ENCODE results near the gene UPF1. TPM values are rescaled to one million over a fixed set of nuclear protein-coding genes. Genes with fewer than 3 reads are reported as not detected.

The UPF1 gene
- total and polyA plus RNA-seq, 4 experiments from 2014 or later, result 2.6 to 130 (median 74.3) TPM

DNA sequence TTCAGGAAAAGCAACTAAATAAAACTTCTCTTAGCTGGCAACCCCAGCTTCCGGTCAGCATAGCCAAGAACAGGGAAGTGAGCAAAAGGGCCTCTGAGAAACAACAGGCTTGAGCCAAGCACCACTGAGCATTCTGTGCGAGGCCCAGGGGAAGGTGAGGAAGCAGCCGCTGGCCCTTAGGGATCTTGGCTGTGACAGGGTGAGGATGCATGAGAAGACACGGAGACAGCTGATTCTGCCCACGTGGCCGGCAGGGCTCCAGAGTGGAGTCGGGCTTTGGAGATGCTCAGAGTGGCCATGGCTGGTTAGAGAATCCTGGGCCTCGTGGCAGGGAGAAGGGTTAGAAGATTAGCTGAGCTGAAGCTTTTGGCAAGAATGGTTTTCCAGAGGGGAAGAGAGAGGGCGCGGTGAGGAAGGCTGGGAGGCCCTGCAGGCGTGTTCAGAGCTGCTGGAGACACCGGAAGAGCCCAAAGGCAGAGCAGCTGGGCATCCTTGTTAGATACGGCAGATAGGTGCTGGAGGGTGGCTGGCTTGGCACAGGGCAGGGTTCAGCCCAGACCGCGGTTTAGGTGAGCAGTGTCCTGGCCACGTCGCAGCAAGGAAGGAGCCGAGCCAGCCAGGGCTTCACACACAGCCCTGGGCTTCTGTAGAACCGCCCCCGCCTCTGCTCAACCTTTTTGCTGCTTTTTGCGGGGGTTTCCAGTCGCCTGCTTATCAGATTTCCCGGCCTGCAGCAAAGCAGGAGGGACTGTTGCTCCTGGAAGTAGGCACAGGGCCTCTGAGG is 17.3 kb downstream of the UPF1 start:
- Histone ChIP-seq H3K27me3 (ENCODE audit: insufficient read depth, low read length) (no peaks in the 10 kb centered on the region), H3K4me1 (ENCODE audit: insufficient read depth, low read length) (peaks cover 49% of the 10 kb centered on the region), H3K4me3 (ENCODE audit: low read length in 2 of 2) (no peak overlapping the region), H3K9me3 (ENCODE audit: control insufficient read depth in 1 of 2, low read length in 2 of 2) (no peaks in the 10 kb centered on the region), H3K36me3 (ENCODE audit: insufficient read depth, low read length) (peaks cover 56% of the 10 kb centered on the region), H3K27ac (ENCODE audit: low read depth, low read length) (peak overlapping the region; percentile 20)
- Mint-ChIP-seq H3K27ac (peak overlapping the region; percentile 56 to 90 (median 72)), H3K36me3 (peaks cover 43 to 75% of the 10 kb centered on the region in 2 donors), H3K27me3 (no peaks in the 10 kb centered on the region), H3K9me3 (peaks cover 0 to 3% (median 0%) of the 10 kb centered on the region in 8 donors), H3K4me1 (peaks cover 32 to 62% (median 46%) of the 10 kb centered on the region in 4 donors), H3K4me3 (peak overlapping the region in 2 of 8 donors; percentile 12 to 22)
- POLR2A ChIA-PET (ENCODE audit: partially characterized antibody), result interaction anchor here (1.5 kb wide), 1 partner anchor 261 kb away, joined by 4 read pairs; the partner anchor contains the start of gene REX1BD
- CTCF ChIA-PET (ENCODE audit: partially characterized antibody), result interaction anchor here (1.0 to 4.9 kb wide), 5 partner anchors 17 to 399 kb away, joined by 3 to 31 read pairs (median 25); partner anchors contain the start of gene REX1BD
- intact Hi-C loops (cut with micrococcal nuclease), result loop anchor here (5.0 kb wide), 1 partner anchor 397 kb away; no protein-coding TSS in a partner anchor
- DNase-seq, result no peak

DNA sequence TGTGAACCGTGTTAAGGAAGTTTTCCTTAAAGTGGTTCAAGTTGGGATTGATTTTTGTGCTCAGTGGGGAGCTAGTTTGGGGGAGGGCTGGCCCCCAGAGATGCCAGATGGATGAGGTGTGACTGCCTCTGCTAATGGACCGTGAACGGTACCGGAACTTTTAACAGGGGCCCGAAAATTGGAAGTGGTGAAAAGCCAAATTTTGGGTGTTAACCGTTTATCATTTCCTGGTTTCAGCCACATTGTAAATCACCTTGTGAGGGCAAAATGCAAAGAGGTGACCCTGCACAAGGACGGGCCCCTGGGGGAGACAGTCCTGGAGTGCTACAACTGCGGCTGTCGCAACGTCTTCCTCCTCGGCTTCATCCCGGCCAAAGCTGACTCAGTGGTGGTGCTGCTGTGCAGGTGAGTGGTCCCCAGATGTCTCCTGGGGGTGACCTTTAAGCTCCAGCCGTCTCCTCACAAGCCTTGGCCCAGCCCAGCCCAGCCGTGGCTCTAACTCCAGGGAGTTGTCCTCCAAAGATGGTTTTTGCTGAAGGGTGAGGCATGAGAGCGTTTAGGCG is 18.2 kb downstream of the UPF1 start:
- peak overlapping the region; percentile 20 for H3K27ac ChIP-seq (ENCODE audit: low read depth, low read length)
- POLR2A ChIA-PET (ENCODE audit: partially characterized antibody), result interaction anchor here (1.6 to 2.0 kb wide), 2 partner anchors 12 to 18 kb away, joined by 4 to 6 read pairs; partner anchors contain the start of gene UPF1
- H3K4me1 Mint-ChIP-seq, result peaks cover 29 to 54% (median 40%) of the 10 kb centered on the region in 4 donors
- H3K27me3 Mint-ChIP-seq, result no peaks in the 10 kb centered on the region
- H3K27ac Mint-ChIP-seq, result peak overlapping the region; percentile 2 to 88 (median 50)
- H3K27me3 ChIP-seq (ENCODE audit: insufficient read depth, low read length), result no peaks in the 10 kb centered on the region
- no peaks in the 10 kb centered on the region for H3K9me3 ChIP-seq (ENCODE audit: control insufficient read depth in 1 of 2, low read length in 2 of 2)
- H3K9me3 Mint-ChIP-seq, result peaks cover 0 to 3% (median 0%) of the 10 kb centered on the region in 8 donors
- H3K4me3 ChIP-seq (ENCODE audit: low read length in 2 of 2), result no peak overlapping the region
- peaks cover 64% of the 10 kb centered on the region for H3K36me3 ChIP-seq (ENCODE audit: insufficient read depth, low read length)
- H3K4me1 ChIP-seq (ENCODE audit: insufficient read depth, low read length), result peaks cover 40% of the 10 kb centered on the region
- CTCF ChIA-PET (ENCODE audit: partially characterized antibody), result interaction anchor here (1.4 to 4.9 kb wide), 4 partner anchors 14 to 399 kb away, joined by 3 to 28 read pairs (median 4); no protein-coding TSS in a partner anchor
- peaks cover 50 to 83% of the 10 kb centered on the region in 2 donors for H3K36me3 Mint-ChIP-seq
- intact Hi-C loops (cut with micrococcal nuclease), result loop anchor here (5.0 kb wide), 1 partner anchor 398 kb away; no protein-coding TSS in a partner anchor
- H3K4me3 Mint-ChIP-seq, result no peak overlapping the region
- DNase-seq, result no peak

DNA sequence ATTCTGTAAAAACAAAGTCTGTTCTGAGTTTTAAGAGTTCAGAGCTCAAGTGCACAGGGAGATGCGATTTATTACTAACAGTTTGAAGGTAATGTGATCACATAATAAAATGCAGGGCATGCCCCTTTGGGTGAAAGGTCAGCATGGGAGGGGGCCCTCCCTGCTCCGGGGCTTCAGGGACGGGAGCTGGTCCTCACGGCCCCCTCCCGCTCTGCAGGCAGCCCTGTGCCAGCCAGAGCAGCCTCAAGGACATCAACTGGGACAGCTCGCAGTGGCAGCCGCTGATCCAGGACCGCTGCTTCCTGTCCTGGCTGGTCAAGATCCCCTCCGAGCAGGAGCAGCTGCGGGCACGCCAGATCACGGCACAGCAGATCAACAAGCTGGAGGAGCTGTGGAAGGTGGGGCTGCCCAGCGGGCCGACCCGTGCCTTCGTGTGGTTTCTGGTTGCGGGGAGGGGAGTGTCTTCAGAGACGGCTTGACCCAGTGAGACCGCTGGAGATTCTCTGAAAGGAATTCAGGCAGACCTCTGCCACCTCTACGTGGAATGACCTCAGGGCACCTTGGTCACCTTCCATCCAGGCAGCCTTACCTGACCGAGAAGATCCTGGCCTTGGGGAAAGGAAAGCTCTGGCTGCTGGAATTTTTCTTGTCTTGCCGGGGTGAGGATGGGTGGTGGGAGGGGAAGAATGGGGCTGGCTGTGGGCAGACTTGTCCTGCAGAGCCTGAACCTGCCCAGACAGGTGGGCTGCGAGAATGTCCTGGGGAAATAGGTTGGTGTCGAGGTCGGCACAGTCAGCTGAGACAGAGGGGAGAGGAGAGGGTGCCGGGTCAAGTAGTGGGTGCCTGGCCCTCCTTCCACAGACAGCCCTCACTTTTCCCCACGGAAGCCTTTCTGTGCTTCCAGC is 19.0 kb downstream of the UPF1 start:
- peaks cover 56 to 84% of the 10 kb centered on the region in 2 donors for H3K36me3 Mint-ChIP-seq

DNA sequence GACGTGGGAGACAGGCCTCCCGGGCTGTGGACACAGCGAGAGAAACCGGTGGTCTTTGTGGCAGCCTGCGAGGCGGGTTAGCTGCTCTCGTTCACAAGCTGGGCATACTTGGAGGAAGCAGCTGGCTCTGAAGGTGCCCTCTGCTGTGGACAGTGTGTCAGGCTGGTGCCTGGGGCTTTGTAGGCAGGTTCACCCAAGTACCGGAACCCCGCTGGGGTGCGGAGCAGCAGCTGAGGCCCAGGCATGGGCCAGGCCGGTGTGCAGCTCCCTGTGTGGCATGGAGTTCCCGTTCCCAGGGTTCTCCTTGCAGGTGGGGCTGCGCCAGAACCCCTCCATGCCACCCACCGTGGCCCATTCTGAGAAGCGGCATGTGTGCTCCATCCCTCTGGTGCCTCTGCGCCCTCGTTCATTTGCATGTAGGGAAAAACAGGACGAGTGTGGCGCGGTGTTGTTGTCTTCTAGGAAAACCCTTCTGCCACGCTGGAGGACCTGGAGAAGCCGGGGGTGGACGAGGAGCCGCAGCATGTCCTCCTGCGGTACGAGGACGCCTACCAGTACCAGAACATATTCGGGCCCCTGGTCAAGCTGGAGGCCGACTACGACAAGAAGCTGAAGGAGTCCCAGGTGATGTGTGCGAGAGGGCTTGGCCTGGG is 20.0 kb downstream of the UPF1 start:
- intact Hi-C loops (cut with micrococcal nuclease), result no loop called here
- Mint-ChIP-seq H3K27me3 (no peaks in the 10 kb centered on the region), H3K36me3 (peaks cover 64 to 88% of the 10 kb centered on the region in 2 donors), H3K4me1 (peaks cover 19 to 35% (median 25%) of the 10 kb centered on the region in 4 donors), H3K4me3 (no peak overlapping the region), H3K27ac (no peak overlapping the region), H3K9me3 (peaks cover 0 to 2% (median 0%) of the 10 kb centered on the region in 8 donors)
- H3K27ac ChIP-seq (ENCODE audit: low read depth, low read length), result no peak overlapping the region
- H3K27me3 ChIP-seq (ENCODE audit: insufficient read depth, low read length), result no peaks in the 10 kb centered on the region
- ChIA-PET POLR2A (ENCODE audit: partially characterized antibody) (interaction anchor here (2.0 kb wide), 1 partner anchor 20 kb away, joined by 6 read pairs; the partner anchor contains the start of gene UPF1), CTCF (ENCODE audit: partially characterized antibody) (interaction anchor here (1.1 to 1.8 kb wide), 4 partner anchors 8 to 401 kb away, joined by 4 to 5 read pairs (median 4); no protein-coding TSS in a partner anchor)
- DNase-seq, result no peak
- H3K4me1 ChIP-seq (ENCODE audit: insufficient read depth, low read length), result peaks cover 22% of the 10 kb centered on the region
- no peaks in the 10 kb centered on the region for H3K9me3 ChIP-seq (ENCODE audit: control insufficient read depth in 1 of 2, low read length in 2 of 2)
- H3K4me3 ChIP-seq (ENCODE audit: low read length in 2 of 2), result no peak overlapping the region
- peaks cover 83% of the 10 kb centered on the region for H3K36me3 ChIP-seq (ENCODE audit: insufficient read depth, low read length)

More for the DNA sequence above, 19.0 kb downstream of the UPF1 start:
- peaks cover 0 to 3% (median 0%) of the 10 kb centered on the region in 8 donors for H3K9me3 Mint-ChIP-seq
- ChIA-PET POLR2A (ENCODE audit: partially characterized antibody) (interaction anchor here (1.6 to 2.0 kb wide), 2 partner anchors 12 to 19 kb away, joined by 4 to 6 read pairs; partner anchors contain the start of gene UPF1), CTCF (ENCODE audit: partially characterized antibody) (interaction anchor here (1.1 to 1.8 kb wide), 5 partner anchors 9 to 400 kb away, joined by 3 to 5 read pairs (median 4); no protein-coding TSS in a partner anchor)
- peaks cover 23 to 46% (median 33%) of the 10 kb centered on the region in 4 donors for H3K4me1 Mint-ChIP-seq
- DNase-seq, result peak in 1 of 5 donors; percentile 6
- H3K27ac Mint-ChIP-seq, result peak overlapping the region in 4 of 7 donors; percentile 6 to 88 (median 44)
- Histone ChIP-seq H3K4me3 (ENCODE audit: low read length in 2 of 2) (no peak overlapping the region), H3K9me3 (ENCODE audit: control insufficient read depth in 1 of 2, low read length in 2 of 2) (no peaks in the 10 kb centered on the region), H3K4me1 (ENCODE audit: insufficient read depth, low read length) (peaks cover 32% of the 10 kb centered on the region), H3K27ac (ENCODE audit: low read depth, low read length) (no peak overlapping the region), H3K36me3 (ENCODE audit: insufficient read depth, low read length) (peaks cover 72% of the 10 kb centered on the region), H3K27me3 (ENCODE audit: insufficient read depth, low read length) (no peaks in the 10 kb centered on the region)
- H3K27me3 Mint-ChIP-seq, result no peaks in the 10 kb centered on the region
- no peak overlapping the region for H3K4me3 Mint-ChIP-seq
- intact Hi-C loops (cut with micrococcal nuclease), result no loop called here

DNA sequence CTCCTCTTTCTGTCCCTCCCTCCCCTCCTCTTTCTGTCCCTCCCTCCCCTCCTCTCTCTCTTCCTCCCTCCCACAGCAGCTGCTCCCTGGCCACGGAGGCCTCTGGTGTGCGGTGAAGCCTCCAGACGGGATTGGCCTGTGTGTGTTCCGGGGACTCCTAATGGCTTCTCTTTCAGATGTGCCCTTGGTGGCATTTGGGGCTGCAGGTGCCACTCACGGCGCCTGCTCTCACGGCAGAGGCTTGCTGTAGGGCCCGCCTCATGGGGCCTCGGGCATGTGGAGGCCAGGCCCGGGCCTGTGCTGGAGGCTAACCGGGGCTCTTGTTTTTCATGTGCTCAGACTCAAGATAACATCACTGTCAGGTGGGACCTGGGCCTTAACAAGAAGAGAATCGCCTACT is 20.9 kb downstream of the UPF1 start:
- Mint-ChIP-seq H3K4me3 (peak overlapping the region in 1 of 8 donors; percentile 34), H3K27me3 (no peaks in the 10 kb centered on the region), H3K4me1 (peaks cover 12 to 26% (median 17%) of the 10 kb centered on the region in 4 donors), H3K36me3 (peaks cover 59 to 86% of the 10 kb centered on the region in 2 donors), H3K27ac (peak overlapping the region in 2 of 7 donors; percentile 35 to 65), H3K9me3 (peaks cover 0 to 2% (median 0%) of the 10 kb centered on the region in 8 donors)
- no peaks in the 10 kb centered on the region for H3K9me3 ChIP-seq (ENCODE audit: control insufficient read depth in 1 of 2, low read length in 2 of 2)
- POLR2A ChIA-PET (ENCODE audit: partially characterized antibody), result no interaction called here
- H3K4me1 ChIP-seq (ENCODE audit: insufficient read depth, low read length), result peaks cover 14% of the 10 kb centered on the region
- peaks cover 92% of the 10 kb centered on the region for H3K36me3 ChIP-seq (ENCODE audit: insufficient read depth, low read length)
- CTCF ChIA-PET (ENCODE audit: partially characterized antibody), result no interaction called here
- no peaks in the 10 kb centered on the region for H3K27me3 ChIP-seq (ENCODE audit: insufficient read depth, low read length)
- no peak for DNase-seq
- intact Hi-C loops (cut with micrococcal nuclease), result no loop called here
- no peak overlapping the region for H3K27ac ChIP-seq (ENCODE audit: low read depth, low read length)
- H3K4me3 ChIP-seq (ENCODE audit: low read length in 2 of 2), result no peak overlapping the region

DNA sequence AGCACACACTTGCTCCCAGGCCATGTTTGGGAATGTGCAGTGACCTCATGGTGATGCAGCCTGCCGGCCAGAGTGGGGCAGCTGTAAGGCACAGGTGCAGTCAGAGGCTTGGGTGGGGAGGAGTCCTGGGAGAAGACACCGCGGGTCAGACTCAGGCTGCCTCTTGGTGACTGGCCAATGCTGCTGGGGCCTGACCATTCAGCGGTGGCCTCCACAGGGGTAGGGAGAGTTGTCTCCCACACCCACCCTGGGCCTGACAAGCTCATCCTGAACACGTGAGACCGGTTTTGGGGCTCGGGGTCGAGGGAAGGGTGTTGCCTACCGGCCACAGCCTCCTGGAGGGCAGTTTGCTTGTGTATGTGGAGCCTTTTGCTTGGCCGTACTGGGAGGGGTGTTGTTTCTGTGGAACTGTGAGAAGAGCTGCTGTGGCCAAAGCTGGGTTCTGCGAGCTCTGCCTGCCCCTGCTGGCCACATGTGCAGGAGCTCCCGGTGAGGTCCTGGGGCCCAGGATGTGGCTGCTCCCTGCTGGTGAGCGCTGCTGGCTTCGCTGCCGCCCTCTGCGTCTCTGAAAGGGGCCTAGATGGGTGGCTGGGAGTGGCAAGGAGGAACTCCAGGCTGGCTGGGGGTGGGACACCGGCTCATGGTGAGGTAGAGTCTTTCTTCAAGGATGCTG is 22.1 kb downstream of the UPF1 start:
- H3K9me3 Mint-ChIP-seq, result peaks cover 0 to 2% (median 0%) of the 10 kb centered on the region in 8 donors
- CTCF ChIA-PET (ENCODE audit: partially characterized antibody), result interaction anchor here (1.8 kb wide), 1 partner anchor 12 kb away, joined by 6 read pairs; no protein-coding TSS in a partner anchor

More for the DNA sequence above, 22.1 kb downstream of the UPF1 start:
- peaks cover 7% of the 10 kb centered on the region for H3K4me1 ChIP-seq (ENCODE audit: insufficient read depth, low read length)
- no peak overlapping the region for H3K4me3 Mint-ChIP-seq
- intact Hi-C loops (cut with micrococcal nuclease), result no loop called here
- POLR2A ChIA-PET (ENCODE audit: partially characterized antibody), result no interaction called here
- H3K27ac Mint-ChIP-seq, result no peak overlapping the region
- DNase-seq, result peak in 1 of 5 donors; percentile 9
- H3K36me3 Mint-ChIP-seq, result peaks cover 59 to 86% of the 10 kb centered on the region in 2 donors
- no peak overlapping the region for H3K27ac ChIP-seq (ENCODE audit: low read depth, low read length)
- H3K4me1 Mint-ChIP-seq, result peaks cover 7 to 14% (median 11%) of the 10 kb centered on the region in 4 donors
- H3K4me3 ChIP-seq (ENCODE audit: low read length in 2 of 2), result no peak overlapping the region
- no peaks in the 10 kb centered on the region for H3K27me3 ChIP-seq (ENCODE audit: insufficient read depth, low read length)
- peaks cover 91% of the 10 kb centered on the region for H3K36me3 ChIP-seq (ENCODE audit: insufficient read depth, low read length)
- H3K9me3 ChIP-seq (ENCODE audit: control insufficient read depth in 1 of 2, low read length in 2 of 2), result no peaks in the 10 kb centered on the region
- no peaks in the 10 kb centered on the region for H3K27me3 Mint-ChIP-seq

Measured in CD4-positive, alpha-beta memory T cell (primary cell).